HL-60/S4 treated with phorbol 12-myristate 13-acetate at 8.2 ng/mL for 4 days and 3 days (cell line): ENCODE measurements around the gene SNAPC2.

Experiments
- in situ Hi-C: fragments of 300-500 bp; cut with MboI; formaldehyde crosslinking; loops from 2 replicates; pipeline ENCODE4 v1.15.0; 2022; ENCODE audit warnings: low sequenced_read_pairs

Gene SNAPC2

GRCh38 chr19:7965921-7966665 lies 46.0 kb downstream of the SNAPC2 start:
- in situ Hi-C loops, result no loop called here

GRCh38 chr19:7968008-7968795 lies 48.1 kb downstream of the SNAPC2 start:
- in situ Hi-C loops, result no loop called here

- in situ Hi-C loops, result no loop called here
These were observed 48.8 kb downstream of the SNAPC2 start for GRCh38 chr19:7968796-7969554.

- in situ Hi-C loops, result no loop called here
These were observed 49.4 kb downstream of the SNAPC2 start for GRCh38 chr19:7969555-7969939.

GRCh38 chr19:7970716-7971448 lies 50.7 kb downstream of the SNAPC2 start:
- in situ Hi-C loops, result no loop called here

- in situ Hi-C loops, result no loop called here
These were observed 51.7 kb downstream of the SNAPC2 start for GRCh38 chr19:7971553-7972520.
